Mucosa of rectum (tissue), 2 donors: ENCODE measurements around the gene IGFBP7.
A peak's percentile ranks its signal among the peaks of the same experiment; 100 is the strongest.

Source experiments
- H3K27ac ChIP-seq, 2 donors: one replicate each; pipeline ENCODE4 v1.7.0; 2013; ENCODE audit warnings: inconsistent platforms in 2 of 2, low read depth in 2 of 2, low read length in 2 of 2
- H3K27me3 ChIP-seq, 2 donors: one replicate each; pipeline ENCODE4 v1.7.0; 2013; ENCODE audit warnings: low read length in 2 of 2; ENCODE audit not compliant: control insufficient read depth in 2 of 2, insufficient read depth in 2 of 2
- H3K36me3 ChIP-seq, 2 donors: one replicate each; pipeline ENCODE4 v1.7.0; 2013; ENCODE audit warnings: low read length in 2 of 2; ENCODE audit not compliant: control insufficient read depth in 2 of 2, insufficient read depth in 2 of 2
- H3K4me1 ChIP-seq, 2 donors: one replicate each; pipeline ENCODE4 v1.7.0; 2013; ENCODE audit warnings: low read length in 2 of 2, mild to moderate bottlenecking in 1 of 2; ENCODE audit not compliant: control insufficient read depth in 2 of 2, insufficient read depth in 2 of 2
- H3K4me3 ChIP-seq, 2 donors: one replicate each; pipeline ENCODE4 v1.7.0; 2013; ENCODE audit warnings: low read length in 2 of 2
- H3K9ac ChIP-seq, 2 donors: one replicate each; pipeline ENCODE4 v1.7.0; 2013; ENCODE audit warnings: low read length in 2 of 2, low read depth in 1 of 2, mild to moderate bottlenecking in 1 of 2
- H3K9me3 ChIP-seq, 2 donors: one replicate each; pipeline ENCODE4 v1.7.0; 2013; ENCODE audit warnings: low read length in 2 of 2; ENCODE audit not compliant: control insufficient read depth in 2 of 2
- donor health status: healthy.
- donor health status: Normal muscosa, but diverticular disease.

The IGFBP7 gene

GRCh38 chr4:57099363-57099762 is 10.8 kb downstream of the IGFBP7 start:
- H3K4me1 ChIP-seq = peaks cover 0 to 4% of the 10 kb centered on the region in 2 donors

GRCh38 chr4:57098941-57099340 is 11.2 kb downstream of the IGFBP7 start:
- Histone ChIP-seq H3K9ac (no peak overlapping the region), H3K27ac (peak overlapping the region; percentile 17 to 49), H3K9me3 (no peaks in the 10 kb centered on the region), H3K4me3 (no peak overlapping the region), H3K36me3 (no peaks in the 10 kb centered on the region), H3K27me3 (no peaks in the 10 kb centered on the region), H3K4me1 (peaks cover 0 to 7% of the 10 kb centered on the region in 2 donors)

More at GRCh38 chr4:57099363-57099762, 10.8 kb downstream of the IGFBP7 start:
- Histone ChIP-seq H3K4me3 (no peak overlapping the region), H3K9me3 (no peaks in the 10 kb centered on the region), H3K27me3 (no peaks in the 10 kb centered on the region), H3K27ac (peak overlapping the region; percentile 9 to 49), H3K36me3 (no peaks in the 10 kb centered on the region), H3K9ac (no peak overlapping the region)

GRCh38 chr4:57098415-57098814 is 11.8 kb downstream of the IGFBP7 start:
- H3K4me1 ChIP-seq = peaks cover 0 to 7% of the 10 kb centered on the region in 2 donors
- H3K4me3 ChIP-seq = no peak overlapping the region
- no peaks in the 10 kb centered on the region for H3K9me3 ChIP-seq
- H3K27me3 ChIP-seq = no peaks in the 10 kb centered on the region
- H3K27ac ChIP-seq = peak overlapping the region; percentile 17 to 49
- H3K9ac ChIP-seq = no peak overlapping the region
- H3K36me3 ChIP-seq = no peaks in the 10 kb centered on the region

DNA sequence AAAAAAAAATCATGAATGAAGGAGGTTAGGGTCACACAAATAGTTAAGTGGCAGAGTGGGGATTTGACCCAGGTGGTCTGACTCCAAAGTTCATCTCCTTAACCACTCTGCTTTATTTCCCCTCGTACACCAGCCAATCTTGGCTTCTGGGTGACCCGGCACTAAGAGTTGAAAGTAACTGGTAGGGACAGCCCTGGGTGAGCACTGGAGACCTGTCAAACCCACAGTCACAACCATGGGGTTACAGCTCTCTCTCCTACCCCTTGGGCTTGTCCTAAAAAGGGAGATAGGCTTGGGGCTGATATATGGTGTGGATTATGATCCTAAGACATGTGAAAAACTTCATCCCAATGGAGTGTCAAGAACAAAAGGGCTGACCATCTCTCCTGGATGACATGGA is 12.5 kb downstream of the IGFBP7 start:
- no peak overlapping the region for H3K4me3 ChIP-seq
- no peak overlapping the region for H3K9ac ChIP-seq
- H3K4me1 ChIP-seq = peaks cover 0 to 7% of the 10 kb centered on the region in 2 donors
- H3K9me3 ChIP-seq = no peaks in the 10 kb centered on the region
- no peaks in the 10 kb centered on the region for H3K27me3 ChIP-seq
- H3K27ac ChIP-seq = peak overlapping the region in 1 of 2 donors; percentile 17
- H3K36me3 ChIP-seq = no peaks in the 10 kb centered on the region

DNA sequence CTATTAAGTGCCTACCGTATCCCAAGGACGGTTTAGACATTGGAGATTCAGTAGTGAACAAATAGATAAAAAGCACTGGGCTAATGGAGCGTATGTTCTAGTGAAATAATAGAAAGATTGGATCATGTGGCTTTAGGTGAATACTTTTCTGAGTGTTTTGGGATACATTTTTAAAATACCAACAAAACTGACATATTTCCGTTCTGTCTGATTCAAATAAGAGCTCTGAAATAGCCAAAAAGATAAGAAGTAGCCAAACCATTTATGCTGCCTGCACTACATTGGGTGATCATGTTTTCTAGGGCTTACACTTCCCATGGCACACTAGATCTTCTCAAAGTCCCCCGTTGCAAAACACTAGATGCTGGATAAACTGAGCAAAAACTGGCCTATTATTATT is 14.2 kb downstream of the IGFBP7 start:
- Histone ChIP-seq H3K9ac (no peak overlapping the region), H3K9me3 (no peaks in the 10 kb centered on the region), H3K27ac (no peak overlapping the region), H3K4me3 (no peak overlapping the region), H3K27me3 (no peaks in the 10 kb centered on the region), H3K4me1 (peaks cover 0 to 7% of the 10 kb centered on the region in 2 donors), H3K36me3 (no peaks in the 10 kb centered on the region)

DNA sequence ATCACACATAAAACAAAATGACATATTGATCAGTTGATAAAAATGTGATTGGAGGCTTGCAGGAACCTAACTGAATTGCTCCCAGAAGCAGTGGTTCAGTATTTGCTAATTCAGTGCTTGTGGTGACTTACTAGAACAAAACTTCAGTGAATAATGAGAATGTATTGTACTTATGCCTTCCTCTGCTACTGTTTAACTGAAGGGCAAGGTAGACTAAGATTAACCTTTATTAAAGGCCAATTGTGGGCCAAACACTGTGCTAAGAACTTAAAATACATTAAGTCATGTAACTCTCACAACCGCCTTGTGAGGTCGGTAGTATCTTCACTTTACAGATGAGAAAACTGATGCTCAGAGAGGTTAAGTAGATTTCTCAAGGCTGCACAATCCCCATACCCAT is 14.9 kb downstream of the IGFBP7 start:
- H3K4me3 ChIP-seq = no peak overlapping the region
- no peaks in the 10 kb centered on the region for H3K9me3 ChIP-seq
- peaks cover 0 to 7% of the 10 kb centered on the region in 2 donors for H3K4me1 ChIP-seq
- no peaks in the 10 kb centered on the region for H3K27me3 ChIP-seq
- H3K27ac ChIP-seq = no peak overlapping the region
- H3K36me3 ChIP-seq = no peaks in the 10 kb centered on the region
- H3K9ac ChIP-seq = no peak overlapping the region

DNA sequence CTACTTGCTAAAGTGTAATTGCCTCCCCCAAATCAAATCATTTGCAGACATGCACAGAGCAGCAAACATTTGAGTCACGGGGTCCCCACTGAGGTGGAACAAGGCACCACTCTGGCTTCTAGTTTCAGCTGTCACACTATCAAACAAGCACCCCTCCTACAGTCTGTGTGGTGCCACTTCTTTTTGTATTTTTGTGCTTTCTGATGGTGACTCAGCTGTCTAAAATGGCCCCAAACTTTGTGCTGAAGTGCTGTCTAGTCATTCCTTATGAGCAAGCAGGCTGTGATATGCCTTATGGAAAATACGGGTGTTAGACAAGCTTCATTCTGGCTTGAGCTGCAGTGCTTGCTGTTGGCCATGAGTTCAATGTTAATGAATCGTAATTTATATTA is 15.4 kb downstream of the IGFBP7 start:
- Histone ChIP-seq H3K9me3 (no peaks in the 10 kb centered on the region), H3K4me3 (no peak overlapping the region), H3K36me3 (no peaks in the 10 kb centered on the region), H3K9ac (no peak overlapping the region), H3K27ac (no peak overlapping the region), H3K4me1 (peaks cover 0 to 7% of the 10 kb centered on the region in 2 donors), H3K27me3 (no peaks in the 10 kb centered on the region)

- H3K4me1 ChIP-seq = peaks cover 0 to 7% of the 10 kb centered on the region in 2 donors
- H3K9me3 ChIP-seq = no peaks in the 10 kb centered on the region
- H3K27me3 ChIP-seq = no peaks in the 10 kb centered on the region
- H3K9ac ChIP-seq = no peak overlapping the region
- no peaks in the 10 kb centered on the region for H3K36me3 ChIP-seq
- no peak overlapping the region for H3K4me3 ChIP-seq
- no peak overlapping the region for H3K27ac ChIP-seq
Observed at GRCh38 chr4:57093845-57094831, 16.0 kb downstream of the IGFBP7 start.

- no peak overlapping the region for H3K9ac ChIP-seq
- peaks cover 0 to 4% of the 10 kb centered on the region in 2 donors for H3K4me1 ChIP-seq
- no peaks in the 10 kb centered on the region for H3K9me3 ChIP-seq
- H3K4me3 ChIP-seq = no peak overlapping the region
- H3K27me3 ChIP-seq = no peaks in the 10 kb centered on the region
- no peak overlapping the region for H3K27ac ChIP-seq
- no peaks in the 10 kb centered on the region for H3K36me3 ChIP-seq
Observed at GRCh38 chr4:57091657-57092162, 18.5 kb downstream of the IGFBP7 start.

DNA sequence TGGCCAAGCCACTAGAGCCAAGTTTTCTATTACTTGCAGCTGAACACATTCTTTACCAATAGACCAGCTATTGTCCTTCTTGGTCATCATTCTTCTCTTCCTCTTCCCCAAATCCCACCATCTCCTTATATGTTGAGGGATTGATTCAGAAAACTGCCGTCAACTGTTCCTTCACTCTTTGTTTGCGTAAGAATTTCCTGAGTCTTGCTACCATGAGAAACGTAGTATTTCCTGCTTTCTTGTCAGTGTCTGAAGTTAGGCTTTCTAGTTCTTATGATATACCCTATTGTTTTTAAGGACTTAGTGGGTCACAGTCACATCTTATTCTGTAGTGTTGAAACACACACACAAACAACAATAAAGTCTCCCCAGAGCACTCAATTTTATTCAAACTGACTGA is 20.1 kb downstream of the IGFBP7 start:
- peaks cover 0 to 4% of the 10 kb centered on the region in 2 donors for H3K4me1 ChIP-seq

More for the DNA sequence above, 20.1 kb downstream of the IGFBP7 start:
- no peaks in the 10 kb centered on the region for H3K27me3 ChIP-seq
- H3K36me3 ChIP-seq = no peaks in the 10 kb centered on the region
- no peaks in the 10 kb centered on the region for H3K9me3 ChIP-seq
- H3K4me3 ChIP-seq = no peak overlapping the region
- H3K27ac ChIP-seq = no peak overlapping the region
- no peak overlapping the region for H3K9ac ChIP-seq
